HG03378 (cell line): ENCODE measurements around the gene C13orf42.

Source experiments
- ATAC-seq: cut with Tn5 transposase; IDR thresholded peaks from one replicate; pipeline ENCODE4 v1.9.1; 2021; ENCODE audit warnings: mild to moderate bottlenecking, moderate library complexity; ENCODE audit not compliant: unreplicated experiment

The C13orf42 gene

GRCh38 chr13:51067210-51067701 lies 43.8 kb downstream of the C13orf42 start:
- ATAC-seq, result no peak

GRCh38 chr13:51066091-51066831 lies 44.8 kb downstream of the C13orf42 start:
- no peak for ATAC-seq

GRCh38 chr13:51065372-51066090 lies 45.5 kb downstream of the C13orf42 start:
- ATAC-seq, result no peak

GRCh38 chr13:51064753-51065152 lies 46.3 kb downstream of the C13orf42 start:
- no peak for ATAC-seq

GRCh38 chr13:51063909-51064308 lies 47.2 kb downstream of the C13orf42 start:
- ATAC-seq, result no peak

GRCh38 chr13:51058461-51059167 lies 52.5 kb downstream of the C13orf42 start:
- no peak for ATAC-seq

GRCh38 chr13:51057906-51058305 lies 53.2 kb downstream of the C13orf42 start:
- no peak for ATAC-seq

- ATAC-seq, result no peak
Observed at GRCh38 chr13:51057001-51057400, 54.1 kb downstream of the C13orf42 start.

- ATAC-seq, result no peak
Observed at GRCh38 chr13:51052581-51052980, 58.5 kb downstream of the C13orf42 start.

GRCh38 chr13:51050021-51050830 lies 60.8 kb downstream of the C13orf42 start:
- no peak for ATAC-seq

- ATAC-seq, result no peak
Observed at GRCh38 chr13:51048616-51049015, 62.5 kb downstream of the C13orf42 start.

- ATAC-seq, result no peak
Observed at GRCh38 chr13:51048166-51048461, 63.0 kb downstream of the C13orf42 start.

- no peak for ATAC-seq
Observed at GRCh38 chr13:51047434-51048165, 63.5 kb downstream of the C13orf42 start.

- ATAC-seq, result no peak
Observed at GRCh38 chr13:51045451-51045850, 65.6 kb downstream of the C13orf42 start.

- no peak for ATAC-seq
Observed at GRCh38 chr13:51044023-51044665, 66.9 kb downstream of the C13orf42 start.

- ATAC-seq, result no peak
Observed at GRCh38 chr13:51043310-51043709, 67.8 kb downstream of the C13orf42 start.

- no peak for ATAC-seq
Observed at GRCh38 chr13:51041710-51042109, 69.4 kb downstream of the C13orf42 start.

GRCh38 chr13:51041126-51041525 lies 69.9 kb downstream of the C13orf42 start:
- ATAC-seq, result no peak

- ATAC-seq, result no peak
Observed at GRCh38 chr13:51040431-51040830, 70.6 kb downstream of the C13orf42 start.

GRCh38 chr13:51036418-51036817 lies 74.7 kb downstream of the C13orf42 start:
- no peak for ATAC-seq
